ENCODE measurements around the gene IFI6. TPM values are rescaled to one million over a fixed set of nuclear protein-coding genes. Genes with fewer than 3 reads are reported as not detected.
"Not testable (repeated sequence)": the region's sequence is repeated elsewhere in the genome, so short reads cannot be mapped to it uniquely, and the experiment has no call there.

IFI6 gene
- total RNA-seq, 1 experiment from 2014 or later: 44.5 TPM

- DNase-seq: no peak
- POLR2A ChIA-PET: no interaction called here
- intact Hi-C loops (cut with micrococcal nuclease; ENCODE audit: unreplicated experiment): no loop called here
- Histone ChIP-seq H3K27me3 (replicated peaks; ENCODE audit: control insufficient read depth, insufficient read depth, low read length) (no peaks in the 10 kb centered on the region), H3K4me3 (ENCODE audit: low read depth, low read length) (no peak overlapping the region), H3K9me3 (no peaks in the 10 kb centered on the region), H3K4me1 (no peaks in the 10 kb centered on the region), H3K36me3 (ENCODE audit: control insufficient read depth, insufficient read depth, low read length) (no peaks in the 10 kb centered on the region)
- BruUV-seq (replicated peaks): no TSS peak
- no peak for TF ChIP-seq CTCF (IDR thresholded peaks at IDR 0.05; ENCODE audit: insufficient read depth in 1 of 2, low read depth in 1 of 2, low read length in 1 of 2, severe bottlenecking in 1 of 2, unreplicated experiment in 1 of 2)
- no peak overlapping the region for H3K4me3 Mint-ChIP-seq (ENCODE audit: unreplicated experiment)
- peaks cover 3% of the 10 kb centered on the region for H3K9me3 Mint-ChIP-seq (ENCODE audit: unreplicated experiment)
- H3K27ac Mint-ChIP-seq (ENCODE audit: unreplicated experiment): no peak overlapping the region
- no peaks in the 10 kb centered on the region for H3K27me3 Mint-ChIP-seq (ENCODE audit: insufficient read depth, unreplicated experiment)
- peaks cover 7% of the 10 kb centered on the region for H3K4me1 Mint-ChIP-seq (ENCODE audit: low read depth, unreplicated experiment)
- no peaks in the 10 kb centered on the region for H3K36me3 Mint-ChIP-seq (ENCODE audit: insufficient read depth, unreplicated experiment)
- CTCF ChIA-PET: no interaction called here
These were observed 38.6 kb upstream of the IFI6 start for GRCh38 chr1:27710574-27710973.

- Mint-ChIP-seq H3K4me1 (ENCODE audit: low read depth, unreplicated experiment) (no peaks in the 10 kb centered on the region), H3K36me3 (ENCODE audit: insufficient read depth, unreplicated experiment) (no peaks in the 10 kb centered on the region), H3K27ac (ENCODE audit: unreplicated experiment) (no peak overlapping the region), H3K4me3 (ENCODE audit: unreplicated experiment) (no peak overlapping the region), H3K27me3 (ENCODE audit: insufficient read depth, unreplicated experiment) (no peaks in the 10 kb centered on the region), H3K9me3 (ENCODE audit: unreplicated experiment) (peaks cover 9% of the 10 kb centered on the region)
- TF ChIP-seq CTCF (IDR thresholded peaks at IDR 0.05; ENCODE audit: insufficient read depth in 1 of 2, low read depth in 1 of 2, low read length in 1 of 2, severe bottlenecking in 1 of 2, unreplicated experiment in 1 of 2): no peak
- no peak for DNase-seq
- Histone ChIP-seq H3K4me1 (no peaks in the 10 kb centered on the region), H3K36me3 (ENCODE audit: control insufficient read depth, insufficient read depth, low read length) (no peaks in the 10 kb centered on the region), H3K27me3 (replicated peaks; ENCODE audit: control insufficient read depth, insufficient read depth, low read length) (no peaks in the 10 kb centered on the region), H3K4me3 (ENCODE audit: low read depth, low read length) (no peak overlapping the region), H3K9me3 (no peaks in the 10 kb centered on the region)
- intact Hi-C loops (cut with micrococcal nuclease; ENCODE audit: unreplicated experiment): no loop called here
- ChIA-PET CTCF (no interaction called here), POLR2A (no interaction called here)
- no TSS peak for BruUV-seq (replicated peaks)
These were observed 33.6 kb upstream of the IFI6 start for GRCh38 chr1:27705545-27705944.

- Histone ChIP-seq H3K36me3 (ENCODE audit: control insufficient read depth, insufficient read depth, low read length) (no peaks in the 10 kb centered on the region), H3K4me3 (ENCODE audit: low read depth, low read length) (no peak overlapping the region), H3K27me3 (replicated peaks; ENCODE audit: control insufficient read depth, insufficient read depth, low read length) (no peaks in the 10 kb centered on the region), H3K4me1 (no peaks in the 10 kb centered on the region), H3K9me3 (no peaks in the 10 kb centered on the region)
- TF ChIP-seq CTCF (IDR thresholded peaks at IDR 0.05; ENCODE audit: insufficient read depth in 1 of 2, low read depth in 1 of 2, low read length in 1 of 2, severe bottlenecking in 1 of 2, unreplicated experiment in 1 of 2): no peak
- Mint-ChIP-seq H3K36me3 (ENCODE audit: insufficient read depth, unreplicated experiment) (no peaks in the 10 kb centered on the region), H3K27me3 (ENCODE audit: insufficient read depth, unreplicated experiment) (no peaks in the 10 kb centered on the region), H3K9me3 (ENCODE audit: unreplicated experiment) (peaks cover 9% of the 10 kb centered on the region), H3K4me3 (ENCODE audit: unreplicated experiment) (no peak overlapping the region), H3K4me1 (ENCODE audit: low read depth, unreplicated experiment) (no peaks in the 10 kb centered on the region), H3K27ac (ENCODE audit: unreplicated experiment) (no peak overlapping the region)
- POLR2A ChIA-PET: no interaction called here
- no TSS peak for BruUV-seq (replicated peaks)
- no peak for DNase-seq
- CTCF ChIA-PET: no interaction called here
- intact Hi-C loops (cut with micrococcal nuclease; ENCODE audit: unreplicated experiment): no loop called here
These were observed 33.0 kb upstream of the IFI6 start for GRCh38 chr1:27704958-27705357.

GRCh38 chr1:27696835-27697234 is 24.8 kb upstream of the IFI6 start:
- H3K4me3 ChIP-seq (ENCODE audit: low read depth, low read length); H3K27me3 ChIP-seq (replicated peaks; ENCODE audit: control insufficient read depth, insufficient read depth, low read length); H3K4me1 Mint-ChIP-seq (ENCODE audit: low read depth, unreplicated experiment); H3K36me3 Mint-ChIP-seq (ENCODE audit: insufficient read depth, unreplicated experiment); H3K9me3 ChIP-seq; H3K36me3 ChIP-seq (ENCODE audit: control insufficient read depth, insufficient read depth, low read length); intact Hi-C loops (cut with micrococcal nuclease; ENCODE audit: unreplicated experiment); POLR2A ChIA-PET; DNase-seq; H3K4me3 Mint-ChIP-seq (ENCODE audit: unreplicated experiment); H3K4me1 ChIP-seq; BruUV-seq (replicated peaks); H3K27ac Mint-ChIP-seq (ENCODE audit: unreplicated experiment); H3K27me3 Mint-ChIP-seq (ENCODE audit: insufficient read depth, unreplicated experiment); CTCF ChIA-PET; H3K9me3 Mint-ChIP-seq (ENCODE audit: unreplicated experiment): not testable (repeated sequence)
